Measurements from ENCODE around the gene ALLC. TPM values are rescaled to one million over a fixed set of nuclear protein-coding genes. Genes with fewer than 3 reads are reported as not detected.

The ALLC gene
- total and polyA plus RNA-seq, 7 experiments from 2014 or later = not detected

DNA sequence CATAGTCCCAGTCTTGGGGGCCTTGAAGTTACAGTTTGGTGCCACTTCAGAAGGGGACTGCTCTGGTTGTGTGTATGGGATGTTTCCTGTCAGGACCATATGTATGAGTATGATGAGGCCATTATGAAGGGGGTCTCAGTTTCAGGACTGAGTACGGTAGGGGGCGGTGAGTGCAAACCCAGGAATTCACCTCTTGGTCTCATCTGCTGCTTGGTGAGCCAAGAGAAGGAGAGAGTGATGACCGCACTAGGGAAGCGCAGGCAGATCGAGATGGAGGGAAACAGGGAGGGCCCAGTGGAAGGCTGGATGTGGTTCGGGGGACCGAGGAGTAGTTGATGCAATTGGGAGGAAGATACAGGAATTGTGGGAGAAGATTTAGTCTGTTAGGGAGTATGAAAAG, 73.8 kb downstream of the ALLC start:
- Mint-ChIP-seq H3K27ac (no peak overlapping the region), H3K9me3 (no peaks in the 10 kb centered on the region), H3K27me3 (peaks cover 0 to 42% (median 22%) of the 10 kb centered on the region in 5 donors), H3K4me3 (no peak overlapping the region), H3K4me1 (peaks cover 0 to 7% (median 0%) of the 10 kb centered on the region in 7 donors), H3K36me3 (no peaks in the 10 kb centered on the region)
- H3K27me3 ChIP-seq (ENCODE audit: control insufficient read depth in 2 of 2, insufficient read depth in 2 of 2, low read length in 2 of 2) = no peaks in the 10 kb centered on the region
- H3K9me3 ChIP-seq (ENCODE audit: control insufficient read depth in 2 of 3, low read length in 3 of 3) = no peaks in the 10 kb centered on the region
- H3K4me1 ChIP-seq (ENCODE audit: control insufficient read depth in 2 of 2, insufficient read depth in 2 of 2, low read length in 2 of 2) = no peaks in the 10 kb centered on the region
- POLR2A ChIA-PET = no interaction called here
- no peak overlapping the region for H3K27ac ChIP-seq (ENCODE audit: low read depth, low read length)
- intact Hi-C loops (cut with micrococcal nuclease) = no loop called here
- CTCF ChIA-PET = no interaction called here
- no peak for DNase-seq
- H3K36me3 ChIP-seq (ENCODE audit: control insufficient read depth in 2 of 3, insufficient read depth in 3 of 3, low read length in 3 of 3) = no peaks in the 10 kb centered on the region
- no peak for ATAC-seq
- H3K4me3 ChIP-seq (ENCODE audit: low read length) = no peak overlapping the region

DNA sequence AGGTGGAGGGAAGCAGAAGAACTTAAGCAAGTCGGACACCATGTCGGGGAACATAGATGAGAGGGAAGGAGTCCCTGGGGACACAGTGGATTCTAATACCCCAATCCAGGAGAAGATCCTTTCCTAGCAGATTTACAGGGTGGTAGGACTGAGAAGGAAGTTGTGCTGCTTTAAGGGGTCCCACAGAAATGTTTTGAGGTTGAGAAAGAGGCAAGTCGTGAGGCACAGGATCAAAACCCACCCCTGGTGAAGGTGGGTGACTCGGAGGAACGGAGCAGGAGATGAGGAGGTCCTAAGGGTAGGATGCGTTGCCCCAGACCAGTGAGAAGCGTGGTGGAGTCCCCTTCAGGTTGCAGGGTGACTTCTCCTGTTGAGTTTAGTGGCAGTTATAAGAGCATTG, 78.1 kb downstream of the ALLC start:
- no peak for ATAC-seq
- no peaks in the 10 kb centered on the region for H3K27me3 ChIP-seq (ENCODE audit: control insufficient read depth in 2 of 2, insufficient read depth in 2 of 2, low read length in 2 of 2)
- H3K4me1 Mint-ChIP-seq = no peaks in the 10 kb centered on the region
- no peaks in the 10 kb centered on the region for H3K36me3 ChIP-seq (ENCODE audit: control insufficient read depth in 2 of 3, insufficient read depth in 3 of 3, low read length in 3 of 3)
- H3K4me3 Mint-ChIP-seq = no peak overlapping the region
- no peaks in the 10 kb centered on the region for H3K9me3 ChIP-seq (ENCODE audit: control insufficient read depth in 2 of 3, low read length in 3 of 3)
- no peaks in the 10 kb centered on the region for H3K4me1 ChIP-seq (ENCODE audit: control insufficient read depth in 2 of 2, insufficient read depth in 2 of 2, low read length in 2 of 2)
- no peak for DNase-seq
- intact Hi-C loops (cut with micrococcal nuclease) = no loop called here
- no peak overlapping the region for H3K27ac ChIP-seq (ENCODE audit: low read depth, low read length)
- H3K27ac Mint-ChIP-seq = no peak overlapping the region
- H3K27me3 Mint-ChIP-seq = peaks cover 6 to 30% (median 13%) of the 10 kb centered on the region in 5 donors
- no peaks in the 10 kb centered on the region for H3K9me3 Mint-ChIP-seq
- ChIA-PET POLR2A (no interaction called here), CTCF (no interaction called here)
- no peaks in the 10 kb centered on the region for H3K36me3 Mint-ChIP-seq
- no peak overlapping the region for H3K4me3 ChIP-seq (ENCODE audit: low read length)

DNA sequence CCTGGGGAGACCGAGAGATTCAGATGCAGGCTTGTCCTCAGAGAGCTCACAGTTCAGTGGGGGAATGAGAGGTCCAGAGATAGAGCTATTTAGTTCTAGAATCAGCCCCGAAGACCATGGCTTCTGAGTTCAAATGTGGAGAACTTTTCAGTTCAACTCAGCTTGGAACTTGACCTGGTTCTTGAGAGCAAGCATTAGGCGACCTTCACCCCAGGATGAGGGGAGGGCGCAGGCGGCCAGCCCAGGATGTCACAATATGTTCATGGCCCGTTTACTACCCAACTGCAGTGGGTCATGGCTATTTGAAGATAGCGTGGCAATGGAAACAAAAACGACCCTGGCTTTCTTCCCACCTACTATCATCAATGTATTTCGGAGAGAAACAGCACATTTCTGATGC, 79.1 kb downstream of the ALLC start:
- no peaks in the 10 kb centered on the region for H3K36me3 ChIP-seq (ENCODE audit: control insufficient read depth in 2 of 3, insufficient read depth in 3 of 3, low read length in 3 of 3)
- H3K4me1 ChIP-seq (ENCODE audit: control insufficient read depth in 2 of 2, insufficient read depth in 2 of 2, low read length in 2 of 2) = no peaks in the 10 kb centered on the region
- no peaks in the 10 kb centered on the region for H3K27me3 ChIP-seq (ENCODE audit: control insufficient read depth in 2 of 2, insufficient read depth in 2 of 2, low read length in 2 of 2)
- H3K4me1 Mint-ChIP-seq = no peaks in the 10 kb centered on the region
- H3K27ac Mint-ChIP-seq = no peak overlapping the region
- H3K27me3 Mint-ChIP-seq = peaks cover 6 to 34% (median 18%) of the 10 kb centered on the region in 5 donors
- DNase-seq (no peak), ATAC-seq (no peak)
- no peak overlapping the region for H3K27ac ChIP-seq (ENCODE audit: low read depth, low read length)
- POLR2A ChIA-PET = no interaction called here
- H3K9me3 ChIP-seq (ENCODE audit: control insufficient read depth in 2 of 3, low read length in 3 of 3) = no peaks in the 10 kb centered on the region
- H3K9me3 Mint-ChIP-seq = no peaks in the 10 kb centered on the region
- H3K4me3 Mint-ChIP-seq = no peak overlapping the region
- H3K4me3 ChIP-seq (ENCODE audit: low read length) = no peak overlapping the region
- no peaks in the 10 kb centered on the region for H3K36me3 Mint-ChIP-seq
- intact Hi-C loops (cut with micrococcal nuclease) = no loop called here
- CTCF ChIA-PET = no interaction called here

DNA sequence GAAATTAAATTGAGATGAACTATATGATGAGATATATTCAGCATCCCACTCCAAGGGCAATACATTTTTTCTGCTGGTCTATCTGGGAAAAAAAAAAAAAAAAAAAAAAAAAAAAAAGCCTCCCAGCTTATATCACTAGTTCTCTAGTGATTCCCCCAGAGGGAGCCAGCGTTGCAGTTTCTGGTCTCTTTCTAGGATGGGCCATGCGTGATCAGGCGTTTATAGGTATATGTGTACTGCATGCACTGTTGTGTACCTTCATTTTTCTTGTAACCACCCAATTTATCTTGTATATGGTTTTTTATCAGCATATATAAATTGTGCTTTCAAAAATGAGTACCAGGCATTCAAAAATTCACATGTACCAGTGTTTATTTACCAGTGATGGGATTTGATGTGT, 80.5 kb downstream of the ALLC start:
- no peaks in the 10 kb centered on the region for H3K9me3 Mint-ChIP-seq
- H3K36me3 Mint-ChIP-seq = no peaks in the 10 kb centered on the region
- H3K4me1 ChIP-seq (ENCODE audit: control insufficient read depth in 2 of 2, insufficient read depth in 2 of 2, low read length in 2 of 2) = no peaks in the 10 kb centered on the region
- no peaks in the 10 kb centered on the region for H3K4me1 Mint-ChIP-seq
- CTCF ChIA-PET = no interaction called here
- intact Hi-C loops (cut with micrococcal nuclease) = no loop called here
- H3K9me3 ChIP-seq (ENCODE audit: control insufficient read depth in 2 of 3, low read length in 3 of 3) = no peaks in the 10 kb centered on the region
- H3K27ac ChIP-seq (ENCODE audit: low read depth, low read length) = no peak overlapping the region
- H3K27me3 Mint-ChIP-seq = peaks cover 10 to 40% (median 22%) of the 10 kb centered on the region in 5 donors
- no peak for DNase-seq
- no peak overlapping the region for H3K4me3 ChIP-seq (ENCODE audit: low read length)
- no peaks in the 10 kb centered on the region for H3K36me3 ChIP-seq (ENCODE audit: control insufficient read depth in 2 of 3, insufficient read depth in 3 of 3, low read length in 3 of 3)
- no peaks in the 10 kb centered on the region for H3K27me3 ChIP-seq (ENCODE audit: control insufficient read depth in 2 of 2, insufficient read depth in 2 of 2, low read length in 2 of 2)
- no peak overlapping the region for H3K27ac Mint-ChIP-seq
- no peak for ATAC-seq
- no peak overlapping the region for H3K4me3 Mint-ChIP-seq
- POLR2A ChIA-PET = no interaction called here

DNA sequence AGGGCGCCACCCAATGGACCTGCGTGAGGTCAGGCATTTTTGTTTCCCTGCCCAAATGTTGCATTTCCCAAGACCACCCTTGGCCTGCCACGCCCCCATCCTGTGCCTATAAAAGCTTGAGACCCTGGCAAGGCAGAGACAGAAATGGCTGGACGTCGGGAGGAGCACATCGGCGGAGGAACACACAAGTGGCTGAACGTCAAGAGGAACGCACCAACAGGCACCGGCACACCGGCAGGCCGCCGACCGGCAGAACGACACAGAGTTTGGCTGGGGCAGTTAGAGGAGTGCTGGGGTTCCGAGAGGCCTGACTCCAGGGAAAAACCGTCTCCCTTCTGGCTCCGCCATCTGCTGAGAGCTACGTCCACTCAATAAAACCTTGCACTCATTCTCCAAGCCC, 81.3 kb downstream of the ALLC start:
- CTCF ChIA-PET = no interaction called here
- H3K27ac Mint-ChIP-seq = no peak overlapping the region
- no peak for ATAC-seq
- DNase-seq = no peak
- intact Hi-C loops (cut with micrococcal nuclease) = no loop called here
- Histone ChIP-seq H3K4me1 (ENCODE audit: control insufficient read depth in 2 of 2, insufficient read depth in 2 of 2, low read length in 2 of 2) (no peaks in the 10 kb centered on the region), H3K27me3 (ENCODE audit: control insufficient read depth in 2 of 2, insufficient read depth in 2 of 2, low read length in 2 of 2) (no peaks in the 10 kb centered on the region), H3K36me3 (ENCODE audit: control insufficient read depth in 2 of 3, insufficient read depth in 3 of 3, low read length in 3 of 3) (no peaks in the 10 kb centered on the region), H3K27ac (ENCODE audit: low read depth, low read length) (no peak overlapping the region), H3K4me3 (ENCODE audit: low read length) (no peak overlapping the region), H3K9me3 (ENCODE audit: control insufficient read depth in 2 of 3, low read length in 3 of 3) (no peaks in the 10 kb centered on the region)
- H3K4me1 Mint-ChIP-seq = no peaks in the 10 kb centered on the region
- no peaks in the 10 kb centered on the region for H3K9me3 Mint-ChIP-seq
- H3K4me3 Mint-ChIP-seq = no peak overlapping the region
- H3K27me3 Mint-ChIP-seq = peaks cover 10 to 44% (median 27%) of the 10 kb centered on the region in 5 donors
- POLR2A ChIA-PET = no interaction called here
- H3K36me3 Mint-ChIP-seq = no peaks in the 10 kb centered on the region

DNA sequence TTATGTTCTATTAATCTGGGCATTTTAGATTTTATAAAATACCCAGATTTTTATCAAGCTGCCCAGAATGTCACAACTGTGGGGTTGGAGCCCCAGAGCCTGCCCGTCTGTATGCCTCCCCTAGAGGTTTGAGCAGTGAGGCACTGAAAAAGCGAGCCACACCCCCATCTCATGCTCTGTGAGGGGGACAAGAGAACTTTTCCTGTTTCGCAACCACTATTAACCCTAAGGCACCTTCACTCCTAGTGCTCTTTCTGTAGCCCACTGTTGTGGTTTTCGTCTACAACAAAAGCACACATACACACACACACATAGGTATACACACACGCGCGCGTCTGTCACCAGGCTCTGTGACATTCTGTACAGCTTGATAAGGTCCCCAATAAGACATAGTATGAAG, 83.4 kb downstream of the ALLC start:
- no peak overlapping the region for H3K4me3 Mint-ChIP-seq
- Histone ChIP-seq H3K9me3 (ENCODE audit: control insufficient read depth in 2 of 3, low read length in 3 of 3) (no peaks in the 10 kb centered on the region), H3K36me3 (ENCODE audit: control insufficient read depth in 2 of 3, insufficient read depth in 3 of 3, low read length in 3 of 3) (no peaks in the 10 kb centered on the region), H3K4me3 (ENCODE audit: low read length) (no peak overlapping the region), H3K27me3 (ENCODE audit: control insufficient read depth in 2 of 2, insufficient read depth in 2 of 2, low read length in 2 of 2) (no peaks in the 10 kb centered on the region), H3K4me1 (ENCODE audit: control insufficient read depth in 2 of 2, insufficient read depth in 2 of 2, low read length in 2 of 2) (no peaks in the 10 kb centered on the region), H3K27ac (ENCODE audit: low read depth, low read length) (no peak overlapping the region)
- H3K9me3 Mint-ChIP-seq = no peaks in the 10 kb centered on the region
- CTCF ChIA-PET = no interaction called here
- no peak for DNase-seq
- POLR2A ChIA-PET = no interaction called here
- no peaks in the 10 kb centered on the region for H3K4me1 Mint-ChIP-seq
- H3K36me3 Mint-ChIP-seq = no peaks in the 10 kb centered on the region
- intact Hi-C loops (cut with micrococcal nuclease) = no loop called here
- H3K27me3 Mint-ChIP-seq = peaks cover 10 to 37% (median 27%) of the 10 kb centered on the region in 5 donors
- no peak overlapping the region for H3K27ac Mint-ChIP-seq
- ATAC-seq = no peak

DNA sequence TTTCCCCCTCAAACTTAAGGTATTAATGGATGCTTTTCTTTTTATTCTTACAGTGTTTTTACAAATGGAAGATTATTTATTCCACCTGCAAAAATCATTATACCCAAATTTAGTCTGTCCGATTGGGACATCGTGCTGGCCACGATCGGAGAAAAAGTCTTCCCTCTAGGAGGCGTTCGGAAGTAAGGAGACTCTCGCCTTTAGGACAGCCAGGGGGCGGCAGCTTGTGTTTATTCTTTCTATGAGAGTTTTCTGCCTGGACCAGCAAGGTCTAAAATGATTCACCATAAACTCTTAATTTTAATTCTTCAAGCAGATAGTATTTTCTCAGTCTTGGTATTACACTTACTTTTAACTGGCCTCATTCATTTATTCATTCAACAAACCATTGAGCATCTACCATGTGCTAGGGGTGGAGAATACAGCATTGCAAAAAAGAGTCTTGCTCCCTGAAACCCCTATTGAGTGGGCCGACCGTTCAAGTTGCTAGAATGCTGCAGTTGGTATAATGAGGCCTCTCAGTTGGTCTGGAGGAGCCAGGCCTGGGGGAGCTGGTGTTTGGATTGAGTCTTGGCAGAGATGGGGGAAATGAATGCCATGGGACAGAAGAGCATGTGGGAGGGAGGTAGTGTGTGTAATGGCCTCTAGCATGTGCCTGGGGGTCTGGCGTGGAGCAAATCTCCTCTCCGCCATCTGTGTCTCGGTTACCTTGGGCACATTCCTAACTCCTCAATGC, 84.0 kb downstream of the ALLC start:
- DNase-seq (no peak), ATAC-seq (no peak)
- CTCF ChIA-PET = no interaction called here
- no peaks in the 10 kb centered on the region for H3K36me3 ChIP-seq (ENCODE audit: control insufficient read depth in 2 of 3, insufficient read depth in 3 of 3, low read length in 3 of 3)
- H3K9me3 ChIP-seq (ENCODE audit: control insufficient read depth in 2 of 3, low read length in 3 of 3) = no peaks in the 10 kb centered on the region
- Mint-ChIP-seq H3K9me3 (no peaks in the 10 kb centered on the region), H3K27ac (no peak overlapping the region), H3K4me1 (no peaks in the 10 kb centered on the region), H3K4me3 (no peak overlapping the region), H3K27me3 (peaks cover 10 to 43% (median 27%) of the 10 kb centered on the region in 5 donors), H3K36me3 (no peaks in the 10 kb centered on the region)
- no peak overlapping the region for H3K4me3 ChIP-seq (ENCODE audit: low read length)
- no peaks in the 10 kb centered on the region for H3K27me3 ChIP-seq (ENCODE audit: control insufficient read depth in 2 of 2, insufficient read depth in 2 of 2, low read length in 2 of 2)
- POLR2A ChIA-PET = no interaction called here
- intact Hi-C loops (cut with micrococcal nuclease) = no loop called here
- H3K4me1 ChIP-seq (ENCODE audit: control insufficient read depth in 2 of 2, insufficient read depth in 2 of 2, low read length in 2 of 2) = no peaks in the 10 kb centered on the region
- no peak overlapping the region for H3K27ac ChIP-seq (ENCODE audit: low read depth, low read length)

All from naive thymus-derived CD4-positive, alpha-beta T cell (primary cell).